Measurements from ENCODE around the gene STK36.

Gene STK36

DNA sequence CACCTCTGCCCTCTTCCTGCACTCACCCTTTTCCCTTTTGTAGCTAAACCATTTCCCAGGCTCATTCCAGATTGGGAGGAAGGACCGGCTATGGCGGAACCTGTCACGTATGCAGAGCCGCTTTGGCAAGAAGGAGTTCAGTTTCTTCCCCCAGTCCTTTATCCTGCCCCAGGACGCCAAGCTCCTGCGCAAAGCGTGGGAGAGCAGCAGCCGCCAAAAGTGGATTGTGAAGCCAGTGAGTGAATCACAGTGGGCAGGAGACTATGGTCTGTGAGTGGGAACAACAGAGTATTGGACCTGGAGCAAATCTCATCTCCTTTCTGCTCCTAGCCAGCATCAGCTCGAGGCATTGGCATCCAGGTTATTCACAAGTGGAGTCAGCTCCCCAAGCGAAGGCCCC is 75.1 kb downstream of the STK36 start:
- no peak for DNase-seq (ENCODE audit: low read depth)

DNA sequence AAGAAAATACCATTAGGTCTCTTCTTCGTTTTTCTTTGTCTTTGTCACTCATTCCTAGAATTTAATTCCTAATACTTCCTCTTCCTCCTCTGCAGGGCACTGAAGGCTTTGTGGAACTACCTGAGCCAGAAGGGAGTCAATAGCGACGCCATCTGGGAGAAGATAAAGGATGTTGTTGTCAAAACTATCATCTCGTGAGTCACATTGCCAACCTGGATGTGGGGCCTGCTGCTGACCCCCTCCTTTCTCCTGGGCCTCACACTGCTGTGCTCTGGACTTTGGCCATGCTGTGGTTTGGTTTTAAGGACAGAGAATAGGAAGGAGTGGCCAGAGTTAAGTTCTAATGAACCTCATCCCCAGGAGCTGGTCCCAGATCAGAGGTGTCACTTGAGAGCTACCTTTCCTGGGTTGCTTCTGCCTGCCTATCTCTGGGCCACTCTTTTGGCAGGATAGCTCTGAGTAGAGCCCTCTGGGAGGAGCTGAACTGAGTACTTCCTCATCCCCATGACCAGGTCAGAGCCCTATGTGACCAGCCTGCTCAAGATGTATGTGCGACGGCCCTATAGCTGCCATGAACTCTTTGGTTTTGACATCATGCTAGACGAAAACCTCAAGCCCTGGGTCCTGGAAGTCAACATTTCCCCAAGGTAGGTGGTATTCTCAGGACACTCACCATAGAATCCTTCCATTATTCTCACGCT is 77.0 kb downstream of the STK36 start:
- no peak for DNase-seq (ENCODE audit: low read depth)
